Dermis blood vessel endothelial cell (primary cell): Measurements from ENCODE around the gene SSBP4. TPM values are rescaled to one million over a fixed set of nuclear protein-coding genes. Genes with fewer than 3 reads are reported as not detected.

Source experiments
- DNase-seq: peaks from one replicate; pipeline ENCODE4 v3.0.0; 2010
- total RNA-seq: library from RNA; depleted of rRNA; stranded (reverse); fragments of >200 nt; gene quantifications from 2 replicates; pipeline ENCODE4 v1.2.3, GENCODE V29; 2014

The SSBP4 gene
- total RNA-seq, 1 donor from 2014 or later = 96.7 TPM

DNA sequence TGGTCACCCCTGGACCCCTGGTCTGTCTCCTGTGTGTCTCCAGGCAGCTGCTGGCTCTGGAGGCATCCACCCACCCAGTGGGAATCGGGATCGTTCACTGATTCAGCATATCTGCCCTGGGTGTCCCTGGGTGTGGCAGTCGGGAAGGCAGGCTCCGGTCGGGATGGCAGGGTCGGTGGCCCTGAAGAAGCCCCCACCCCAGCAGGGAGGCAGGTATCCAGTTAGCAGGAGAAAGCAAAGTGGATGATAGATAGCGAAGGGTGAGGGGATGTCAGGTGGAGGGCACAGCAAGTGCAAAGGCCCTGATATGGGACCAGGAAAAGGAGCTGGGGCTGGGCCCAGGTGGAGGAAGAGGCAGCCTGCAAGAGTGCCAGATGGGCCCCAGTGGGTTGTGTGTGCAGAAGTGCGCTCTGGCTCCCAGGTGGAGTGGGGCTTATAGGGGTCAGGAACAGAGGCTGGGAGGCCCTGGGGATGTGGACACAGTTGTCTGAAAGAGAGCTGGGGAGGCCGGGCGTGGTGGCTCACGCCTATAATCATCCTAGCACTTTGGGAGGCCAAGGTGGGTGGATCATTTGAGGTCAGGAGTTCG lies 2.3 kb downstream of the SSBP4 start:
- DNase-seq = no peak

GRCh38 chr19:18422530-18423191 lies 3.5 kb downstream of the SSBP4 start:
- DNase-seq = no peak

- DNase-seq = no peak
Measured at GRCh38 chr19:18423258-18424020, 4.2 kb downstream of the SSBP4 start.

GRCh38 chr19:18424122-18424889 lies 5.1 kb downstream of the SSBP4 start:
- DNase-seq = no peak

DNA sequence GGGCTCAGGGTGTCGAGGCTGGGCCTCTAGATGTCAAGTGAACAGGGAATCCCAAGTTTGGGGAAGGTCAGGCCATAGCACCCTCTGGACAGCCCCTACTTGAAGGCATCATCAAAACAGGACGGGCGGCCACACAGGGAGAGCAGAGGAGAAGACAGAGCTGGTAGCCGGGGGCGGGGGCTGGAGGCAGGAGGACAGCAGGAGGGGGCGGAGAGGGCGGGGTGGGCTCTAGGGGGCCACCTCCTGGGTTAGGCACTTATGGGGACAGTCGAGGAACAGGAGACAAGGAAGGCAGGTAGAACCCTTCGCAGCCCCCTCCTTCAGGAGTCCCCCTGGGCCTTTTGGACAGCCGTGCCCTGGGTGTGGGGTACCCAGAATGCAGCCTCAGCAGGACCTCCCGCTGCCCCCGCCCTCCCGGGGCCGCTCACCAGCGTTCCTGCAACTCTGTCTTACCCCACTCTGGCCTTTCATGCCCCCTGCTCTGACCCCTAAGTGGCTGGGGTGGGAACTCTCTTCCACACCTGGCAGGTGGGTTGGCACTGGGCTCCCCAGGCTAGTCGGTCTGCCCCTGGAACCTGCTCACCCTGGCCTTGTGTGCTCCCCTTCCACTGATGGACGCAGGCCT lies 5.8 kb downstream of the SSBP4 start:
- no peak for DNase-seq

DNA sequence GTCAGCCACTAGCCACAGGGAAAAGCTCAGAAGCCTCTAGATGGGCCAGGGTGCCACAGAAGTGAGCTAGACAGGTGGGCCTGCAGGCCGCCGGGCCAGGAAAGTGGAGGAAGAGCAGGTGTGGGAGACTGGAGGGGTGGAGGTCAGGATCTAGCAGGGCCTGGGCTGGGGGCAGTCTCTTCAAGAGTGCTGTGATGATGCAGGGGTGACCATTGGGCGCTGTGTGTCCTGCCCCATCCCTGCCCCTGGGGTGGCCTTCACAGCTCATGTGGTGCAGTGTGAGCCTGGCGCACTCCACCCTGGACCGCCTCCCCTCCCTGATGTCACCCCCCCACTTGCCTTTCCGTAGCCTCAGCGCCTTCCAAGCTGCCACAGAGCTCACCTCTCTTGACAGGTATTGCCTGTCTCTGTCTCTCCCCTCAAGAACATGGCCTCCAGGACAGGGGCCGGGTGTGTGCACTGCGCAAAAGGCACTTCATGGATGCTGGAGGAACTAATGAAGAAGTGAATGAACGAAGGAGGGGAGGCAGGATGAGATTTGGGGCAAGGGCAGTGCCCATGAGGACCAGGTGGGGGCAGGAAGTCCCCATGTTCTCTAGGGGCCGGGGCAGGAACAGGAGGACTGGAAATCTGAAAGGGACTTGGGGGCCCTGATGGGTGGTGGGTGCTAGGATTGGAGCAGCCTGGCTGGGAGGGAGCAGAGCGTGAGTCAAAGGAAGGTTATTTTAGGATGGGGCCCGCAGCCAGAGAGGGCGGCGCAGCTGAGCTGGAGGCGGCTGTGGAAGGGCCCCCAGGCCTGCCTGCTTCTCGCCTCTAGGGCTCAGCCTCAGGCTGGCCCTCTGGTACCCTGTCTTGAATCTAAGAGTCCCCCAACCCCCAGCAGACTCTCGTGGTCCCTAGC lies 6.6 kb downstream of the SSBP4 start:
- DNase-seq = no peak

DNA sequence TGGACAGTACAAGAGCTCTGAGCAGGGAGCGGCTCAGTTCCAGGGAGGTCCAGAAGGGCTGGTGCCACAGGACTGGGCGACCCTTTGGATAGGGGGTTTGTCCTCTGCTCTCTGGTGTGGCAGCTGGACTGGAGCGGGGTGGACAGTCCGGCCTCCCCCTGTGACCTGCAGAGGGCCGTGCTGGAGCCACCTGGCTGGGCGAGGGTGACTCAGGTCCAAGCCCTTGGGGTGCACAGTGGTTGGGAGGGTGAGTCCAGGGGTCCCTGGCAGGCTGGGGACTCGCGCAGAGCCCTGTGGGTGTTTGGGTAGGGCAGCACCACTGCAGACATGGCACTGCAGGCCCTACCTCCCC lies 7.2 kb downstream of the SSBP4 start:
- DNase-seq = no peak

GRCh38 chr19:18427080-18427742 lies 8.0 kb downstream of the SSBP4 start:
- no peak for DNase-seq

- DNase-seq = no peak
Measured at GRCh38 chr19:18427743-18428113, 8.5 kb downstream of the SSBP4 start.

DNA sequence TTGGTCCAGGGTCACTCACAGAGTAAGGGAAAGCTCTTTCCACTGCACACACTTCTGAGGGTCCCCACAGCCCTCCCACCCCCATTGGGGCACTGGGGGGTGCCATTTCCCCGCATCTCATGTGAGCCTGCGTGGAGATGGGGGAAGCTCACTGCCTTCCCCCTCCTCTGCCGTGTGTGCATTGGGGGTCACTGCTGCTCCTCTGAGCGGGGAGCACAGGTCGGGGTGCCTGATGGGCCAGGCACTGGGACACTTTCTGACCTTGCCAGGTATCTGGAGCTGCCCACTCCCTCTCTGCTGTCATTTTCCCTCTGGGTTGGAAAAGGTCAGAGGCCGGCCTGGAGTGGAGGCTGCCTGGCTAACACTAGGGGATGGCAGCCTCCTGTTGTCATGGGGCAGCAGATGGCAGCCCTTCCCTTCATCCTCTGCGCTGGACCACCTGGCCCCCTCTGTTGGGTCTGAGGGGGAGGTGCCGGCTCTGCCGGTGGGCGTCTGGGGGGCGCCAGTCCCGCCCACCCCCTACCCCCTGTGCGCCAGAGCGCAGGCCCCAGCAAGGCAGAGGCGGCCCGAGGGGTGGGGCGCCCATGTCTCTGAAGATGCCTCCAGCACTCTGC lies 9.1 kb downstream of the SSBP4 start:
- DNase-seq = no peak

DNA sequence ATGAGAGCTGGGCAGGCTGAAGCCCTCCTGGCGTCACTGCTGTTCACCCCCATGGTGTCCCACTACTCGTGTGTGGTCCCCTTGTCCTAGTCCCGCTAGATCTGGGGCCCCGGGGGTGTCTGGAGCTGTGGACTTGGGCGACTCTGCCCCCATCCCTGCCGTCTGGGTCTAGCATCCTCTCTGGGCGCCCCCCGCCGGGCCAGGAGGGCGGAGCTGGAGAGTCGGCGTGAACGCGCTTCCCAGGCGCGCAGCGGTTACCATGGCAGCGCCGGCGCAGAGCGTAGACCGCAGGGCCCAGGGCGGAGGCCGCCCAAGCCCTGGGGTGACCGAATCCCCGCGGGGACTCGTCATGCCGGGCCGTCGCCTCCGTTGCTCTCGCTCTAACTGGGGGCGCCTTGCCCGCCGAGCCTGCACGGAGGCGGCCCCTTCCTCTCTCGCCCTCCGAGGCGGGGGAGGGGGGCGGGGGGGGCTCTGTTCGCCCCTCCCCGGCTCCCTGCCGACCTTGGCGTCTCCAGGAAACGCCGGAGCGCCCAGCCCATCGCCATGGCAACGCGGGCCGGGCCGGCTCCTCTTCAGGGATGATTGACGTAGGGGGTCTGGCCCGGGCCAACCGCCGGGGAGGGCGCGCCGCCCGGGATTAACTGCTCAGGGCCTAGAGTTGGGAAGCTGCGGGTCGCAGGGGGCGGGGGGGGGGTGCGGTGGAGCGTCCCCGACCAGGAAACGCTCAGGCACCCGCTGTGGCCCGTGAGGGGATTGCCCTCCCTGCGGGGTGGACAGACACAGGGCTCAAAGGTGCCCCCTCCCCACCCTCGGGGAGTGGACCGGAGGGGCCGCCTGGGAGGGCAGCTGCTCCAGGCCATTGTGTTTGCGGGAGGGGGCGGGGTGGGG lies 9.8 kb downstream of the SSBP4 start:
- peak; percentile 83 for DNase-seq

- DNase-seq = no peak
Measured at GRCh38 chr19:18429717-18430416, 10.7 kb downstream of the SSBP4 start.

GRCh38 chr19:18430417-18431144 lies 11.4 kb downstream of the SSBP4 start:
- no peak for DNase-seq

GRCh38 chr19:18431351-18432197 lies 12.4 kb downstream of the SSBP4 start:
- DNase-seq = no peak

GRCh38 chr19:18432275-18433014 lies 13.2 kb downstream of the SSBP4 start:
- no peak for DNase-seq

GRCh38 chr19:18433015-18433691 lies 14.0 kb downstream of the SSBP4 start:
- DNase-seq = peak; percentile 52
